OCI-LY7 (cell line): Measurements from ENCODE around the gene FCRLB. TPM values are rescaled to one million over a fixed set of nuclear protein-coding genes. Genes with fewer than 3 reads are reported as not detected.

Experiments used
- BruUV-seq: library from RNA; stranded (reverse); fragments of 400-500 nt; replicated peaks from 2 replicates; lab custom pipeline; 2021; lab: Mats Ljungman, UMichigan
- CTCF ChIA-PET: fragments of 300-600 bp; sonication (Branson Sonifier 250); formaldehyde crosslinking; loops from one replicate; lab custom pipeline; 2022; ENCODE audit warnings: antibody characterized with exemption; ENCODE audit not compliant: unreplicated experiment; lab: Charles Lee
- POLR2A ChIA-PET: fragments of 300-600 bp; sonication (Branson Sonifier 250); formaldehyde crosslinking; loops from one replicate; lab custom pipeline; 2022; ENCODE audit warnings: antibody characterized with exemption; lab: Charles Lee
- DNase-seq: peaks from one replicate; pipeline ENCODE4 v3.0.0-alpha.2; 2015; ENCODE audit warnings: low spot score
- H2AFZ ChIP-seq: fragments of 200-600 bp; sonication (generic), shearing (Covaris generic); 2 replicates; pipeline ENCODE4 v1.6.1; 2014; ENCODE audit warnings: mild to moderate bottlenecking, antibody characterized with exemption, low read length, moderate library complexity
- H3K27ac ChIP-seq: fragments of 200-600 bp; sonication (generic); 2 replicates; pipeline ENCODE4 v1.5.1; 2014; ENCODE audit warnings: mixed run types, low read depth, mild to moderate bottlenecking, moderate library complexity, low read length, inconsistent platforms; ENCODE audit not compliant: poor library complexity, severe bottlenecking
- H3K36me3 ChIP-seq: fragments of 200-600 bp; sonication (generic); 2 replicates; pipeline ENCODE4 v1.6.1; 2014; ENCODE audit warnings: mild to moderate bottlenecking, antibody characterized with exemption, low read length, moderate library complexity, mixed read lengths; ENCODE audit not compliant: insufficient read depth
- H3K4me1 ChIP-seq: fragments of 200-600 bp; sonication (generic); 2 replicates; pipeline ENCODE4 v1.5.1; 2014; ENCODE audit warnings: mild to moderate bottlenecking, low read length; ENCODE audit not compliant: insufficient read depth, poor library complexity, severe bottlenecking
- H3K4me2 ChIP-seq: fragments of 200-600 bp; sonication (generic); 2 replicates; pipeline ENCODE4 v1.6.1; 2014; ENCODE audit warnings: mild to moderate bottlenecking, low read length
- H3K4me3 ChIP-seq: fragments of 200-600 bp; sonication (generic); 2 replicates; pipeline ENCODE4 v1.5.1; 2014; ENCODE audit warnings: mild to moderate bottlenecking, low read depth, low read length; ENCODE audit not compliant: poor library complexity, severe bottlenecking
- H3K79me2 ChIP-seq: fragments of 200-600 bp; sonication (generic); 2 replicates; pipeline ENCODE4 v1.6.1; 2016; ENCODE audit warnings: low read depth, mild to moderate bottlenecking, low read length, moderate library complexity, mixed read lengths; ENCODE audit not compliant: insufficient read depth
- H3K9me2 ChIP-seq: fragments of 200-600 bp; sonication (generic); 2 replicates; pipeline ENCODE4 v1.6.1; 2016; ENCODE audit warnings: mild to moderate bottlenecking, low read length, mixed read lengths; ENCODE audit not compliant: insufficient read depth
- H3K9me3 ChIP-seq: fragments of 200-600 bp; sonication (generic); 2 replicates; pipeline ENCODE4 v1.6.1; 2014; ENCODE audit warnings: mild to moderate bottlenecking, mixed run types, low read length, mixed read lengths
- H4K20me1 ChIP-seq: fragments of 200-600 bp; sonication (generic); 2 replicates; pipeline ENCODE4 v1.6.1; 2014; ENCODE audit warnings: mild to moderate bottlenecking, antibody characterized with exemption, low read length, moderate library complexity, mixed read lengths; ENCODE audit not compliant: insufficient read depth
- EZH2phosphoT487 ChIP-seq: fragments of 200-600 bp; sonication (generic); IDR thresholded peaks from 2 replicates; pipeline ENCODE4 v1.6.1; 2018; ENCODE audit warnings: low read depth, borderline replicate concordance, mild to moderate bottlenecking, mixed run types, antibody characterized with exemption, low read length, moderate library complexity, mixed read lengths
- intact Hi-C: fragments of 100-400 bp; cut with micrococcal nuclease; formaldehyde crosslinking; loops from one replicate; pipeline ENCODE4 v1.10.0; 2022; ENCODE audit not compliant: unreplicated experiment
- total RNA-seq, 2 experiments: library from RNA; depleted of rRNA in 1 of 2; stranded (reverse); fragments of >200 nt in 1 of 2; shearing (Covaris generic) in 1 of 2; gene quantifications; 2 replicates each; pipeline ENCODE4 v1.2.3, GENCODE V29; 2014 to 2022
- TF ChIP-seq, protein P1 (sequence below): fragments of 200-600 bp; sonication (generic); conservative IDR thresholded peaks from 2 replicates; pipeline ENCODE4 v1.5.1; 2014; ENCODE audit warnings: mild to moderate bottlenecking, antibody characterized with exemption, low read length, moderate library complexity, mixed read lengths

The FCRLB gene
- total RNA-seq, 2 experiments from 2014 or later = 2.6 to 3.8 TPM

DNA sequence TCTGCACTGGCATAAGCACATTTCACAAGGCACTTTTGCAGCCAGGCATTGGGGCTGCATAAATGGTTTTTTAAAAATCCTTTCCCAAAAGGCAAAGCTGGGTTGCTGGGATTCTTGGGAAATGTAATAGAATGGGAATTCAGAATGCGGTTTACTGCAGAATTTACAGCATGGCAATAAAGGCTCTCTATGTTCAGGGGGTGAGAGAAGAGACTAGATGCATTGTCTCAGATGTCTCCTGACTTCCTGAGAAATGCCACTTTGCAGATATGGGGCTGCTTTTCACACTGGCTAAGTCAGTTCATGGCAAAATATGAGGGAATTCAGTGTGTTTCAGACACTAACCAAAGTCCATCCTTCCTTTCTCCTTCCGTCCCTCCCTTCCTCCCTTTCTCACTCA is 44.9 kb upstream of the FCRLB start:
- H3K79me2 ChIP-seq = no peaks in the 10 kb centered on the region
- H3K9me2 ChIP-seq = no peaks in the 10 kb centered on the region
- intact Hi-C loops = no loop called here
- H3K4me1 ChIP-seq = no peaks in the 10 kb centered on the region
- H3K36me3 ChIP-seq = no peaks in the 10 kb centered on the region
- TF ChIP-seq, protein P1, sequence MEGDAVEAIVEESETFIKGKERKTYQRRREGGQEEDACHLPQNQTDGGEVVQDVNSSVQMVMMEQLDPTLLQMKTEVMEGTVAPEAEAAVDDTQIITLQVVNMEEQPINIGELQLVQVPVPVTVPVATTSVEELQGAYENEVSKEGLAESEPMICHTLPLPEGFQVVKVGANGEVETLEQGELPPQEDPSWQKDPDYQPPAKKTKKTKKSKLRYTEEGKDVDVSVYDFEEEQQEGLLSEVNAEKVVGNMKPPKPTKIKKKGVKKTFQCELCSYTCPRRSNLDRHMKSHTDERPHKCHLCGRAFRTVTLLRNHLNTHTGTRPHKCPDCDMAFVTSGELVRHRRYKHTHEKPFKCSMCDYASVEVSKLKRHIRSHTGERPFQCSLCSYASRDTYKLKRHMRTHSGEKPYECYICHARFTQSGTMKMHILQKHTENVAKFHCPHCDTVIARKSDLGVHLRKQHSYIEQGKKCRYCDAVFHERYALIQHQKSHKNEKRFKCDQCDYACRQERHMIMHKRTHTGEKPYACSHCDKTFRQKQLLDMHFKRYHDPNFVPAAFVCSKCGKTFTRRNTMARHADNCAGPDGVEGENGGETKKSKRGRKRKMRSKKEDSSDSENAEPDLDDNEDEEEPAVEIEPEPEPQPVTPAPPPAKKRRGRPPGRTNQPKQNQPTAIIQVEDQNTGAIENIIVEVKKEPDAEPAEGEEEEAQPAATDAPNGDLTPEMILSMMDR = no peak
- no peak for TF ChIP-seq EZH2phosphoT487
- H3K27ac ChIP-seq = no peak overlapping the region
- no peak overlapping the region for H3K4me3 ChIP-seq
- BruUV-seq = no TSS peak
- H3K9me3 ChIP-seq = no peaks in the 10 kb centered on the region
- POLR2A ChIA-PET = interaction anchor here (1.5 kb wide), 1 partner anchor 50 kb away, joined by 4 read pairs; no protein-coding TSS in a partner anchor
- no peak overlapping the region for H3K4me2 ChIP-seq
- no peak for DNase-seq
- H2AFZ ChIP-seq = no peak overlapping the region
- CTCF ChIA-PET = no interaction called here
- H4K20me1 ChIP-seq = no peaks in the 10 kb centered on the region

DNA sequence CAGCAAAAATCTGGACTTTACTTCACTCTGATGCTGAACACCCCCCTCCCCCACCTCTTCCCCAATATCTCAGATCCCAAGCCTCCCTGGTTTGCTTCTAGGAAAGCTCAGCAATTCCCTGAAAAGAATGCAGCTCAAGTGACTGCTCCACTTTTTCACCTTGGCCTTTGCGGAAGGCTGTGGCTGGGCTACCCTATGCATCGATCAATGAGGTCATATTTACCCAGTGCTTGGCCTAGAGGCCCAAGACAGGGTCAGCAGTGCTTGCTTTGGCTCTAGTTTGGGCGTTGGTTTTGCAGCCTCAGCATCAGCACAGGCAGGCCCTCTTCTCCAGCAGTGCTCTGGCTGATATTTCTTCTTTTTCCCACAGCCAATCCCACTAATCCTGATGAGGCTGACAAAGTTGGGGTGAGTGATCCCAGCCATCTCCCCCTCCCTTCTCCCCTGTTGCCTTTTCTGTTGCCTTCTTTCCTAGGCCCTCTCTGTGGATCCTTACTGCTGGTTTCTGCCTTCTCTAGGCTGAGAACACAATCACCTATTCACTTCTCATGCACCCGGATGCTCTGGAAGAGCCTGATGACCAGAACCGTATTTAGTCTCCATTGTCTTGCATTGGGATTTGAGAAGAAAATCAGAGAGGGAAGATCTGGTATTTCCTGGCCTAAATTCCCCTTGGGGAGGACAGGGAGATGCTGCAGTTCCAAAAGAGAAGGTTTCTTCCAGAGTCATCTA is 44.2 kb upstream of the FCRLB start:
- BruUV-seq = no TSS peak
- ChIA-PET CTCF (interaction anchor here (0.6 kb wide), 1 partner anchor 908 kb away, joined by 4 read pairs; no protein-coding TSS in a partner anchor), POLR2A (interaction anchor here (0.7 to 1.5 kb wide), 2 partner anchors 49 to 1198 kb away, joined by 4 read pairs; no protein-coding TSS in a partner anchor)
- H4K20me1 ChIP-seq = no peaks in the 10 kb centered on the region
- no peak overlapping the region for H2AFZ ChIP-seq
- H3K4me1 ChIP-seq = no peaks in the 10 kb centered on the region
- H3K79me2 ChIP-seq = no peaks in the 10 kb centered on the region
- H3K4me2 ChIP-seq = no peak overlapping the region
- H3K9me2 ChIP-seq = no peaks in the 10 kb centered on the region
- no peaks in the 10 kb centered on the region for H3K9me3 ChIP-seq
- TF ChIP-seq EZH2phosphoT487 = no peak
- TF ChIP-seq, protein P1 = no peak
- intact Hi-C loops = no loop called here
- no peaks in the 10 kb centered on the region for H3K36me3 ChIP-seq
- H3K4me3 ChIP-seq = no peak overlapping the region
- no peak for DNase-seq
- H3K27ac ChIP-seq = no peak overlapping the region

DNA sequence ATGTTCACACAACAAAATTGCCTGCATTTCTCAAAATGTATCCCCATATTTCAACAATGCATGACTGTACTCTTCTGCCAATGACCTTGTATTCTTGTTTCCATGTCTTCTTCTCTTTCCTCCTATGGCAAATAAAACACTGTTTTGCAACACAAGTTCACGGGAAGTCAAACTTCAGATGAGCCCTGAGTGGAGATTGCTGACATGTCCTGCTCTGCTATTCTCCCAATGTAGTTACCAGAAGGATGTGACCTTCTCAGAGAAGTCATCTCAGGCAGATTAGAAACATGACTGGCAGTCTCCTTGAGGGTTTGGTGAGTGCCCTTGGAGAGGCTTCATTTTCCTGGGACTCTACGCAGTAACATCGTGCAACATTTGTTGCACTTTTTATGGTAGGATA is 42.8 kb upstream of the FCRLB start:
- Histone ChIP-seq H3K9me2 (no peaks in the 10 kb centered on the region), H3K9me3 (no peaks in the 10 kb centered on the region), H3K4me1 (no peaks in the 10 kb centered on the region), H3K4me2 (no peak overlapping the region), H3K27ac (no peak overlapping the region), H3K4me3 (no peak overlapping the region), H2AFZ (no peak overlapping the region), H3K79me2 (no peaks in the 10 kb centered on the region), H4K20me1 (no peaks in the 10 kb centered on the region), H3K36me3 (no peaks in the 10 kb centered on the region)
- no peak for DNase-seq
- TF ChIP-seq, protein P1 = no peak
- TF ChIP-seq EZH2phosphoT487 = no peak
- CTCF ChIA-PET = no interaction called here
- no TSS peak for BruUV-seq
- POLR2A ChIA-PET = no interaction called here
- intact Hi-C loops = no loop called here
